ENCODE measurements around the gene APOL4. TPM values are rescaled to one million over a fixed set of nuclear protein-coding genes. Genes with fewer than 3 reads are reported as not detected.
A peak's percentile ranks its signal among the peaks of the same experiment; 100 is the strongest.
"Not testable (repeated sequence)": the region's sequence is repeated elsewhere in the genome, so short reads cannot be mapped to it uniquely, and the experiment has no call there.

The APOL4 gene
- total RNA-seq, 1 donor from 2014 or later = not detected

GRCh38 chr22:36206255-36206654 is 4.6 kb upstream of the APOL4 start:
- DNase-seq (ENCODE audit: low read depth) = no peak
- no peak for TF ChIP-seq CTCF (conservative IDR thresholded peaks at IDR 0.05; ENCODE audit: low read depth, low read length)
- H3K4me3 ChIP-seq (ENCODE audit: low read depth, low read length) = no peak overlapping the region

- DNase-seq (ENCODE audit: low read depth); H3K4me3 ChIP-seq (ENCODE audit: low read depth, low read length): not testable (repeated sequence)
Observed at GRCh38 chr22:36205573-36205972, 4.0 kb upstream of the APOL4 start.

- no peak for TF ChIP-seq CTCF (conservative IDR thresholded peaks at IDR 0.05; ENCODE audit: low read depth, low read length)
- no peak for DNase-seq (ENCODE audit: low read depth)
- no peak overlapping the region for H3K4me3 ChIP-seq (ENCODE audit: low read depth, low read length)
Observed at GRCh38 chr22:36204632-36205015, 3.0 kb upstream of the APOL4 start.

- no peak overlapping the region for H3K4me3 ChIP-seq (ENCODE audit: low read depth, low read length)
- TF ChIP-seq CTCF (conservative IDR thresholded peaks at IDR 0.05; ENCODE audit: low read depth, low read length) = no peak
- no peak for DNase-seq (ENCODE audit: low read depth)
Observed at GRCh38 chr22:36204001-36204631, 2.5 kb upstream of the APOL4 start.

GRCh38 chr22:36203441-36203840 is 1.8 kb upstream of the APOL4 start:
- DNase-seq (ENCODE audit: low read depth) = not testable (repeated sequence)

GRCh38 chr22:36202906-36203305 is 1.3 kb upstream of the APOL4 start:
- H3K4me3 ChIP-seq (ENCODE audit: low read depth, low read length); DNase-seq (ENCODE audit: low read depth): not testable (repeated sequence)
- peak; percentile 13 for TF ChIP-seq CTCF (conservative IDR thresholded peaks at IDR 0.05; ENCODE audit: low read depth, low read length)

More at GRCh38 chr22:36203441-36203840, 1.8 kb upstream of the APOL4 start:
- not testable (repeated sequence) for H3K4me3 ChIP-seq (ENCODE audit: low read depth, low read length)

- not testable (repeated sequence) for H3K4me3 ChIP-seq (ENCODE audit: low read depth, low read length); DNase-seq (ENCODE audit: low read depth)
Observed at GRCh38 chr22:36201025-36201424, 584 bp downstream of the APOL4 start.

GRCh38 chr22:36199001-36199551 is 2.5 kb downstream of the APOL4 start:
- peak; percentile 19 for TF ChIP-seq CTCF (conservative IDR thresholded peaks at IDR 0.05; ENCODE audit: low read depth, low read length)
- no peak for DNase-seq (ENCODE audit: low read depth)
- no peak overlapping the region for H3K4me3 ChIP-seq (ENCODE audit: low read depth, low read length)
